Measurements from ENCODE around the gene CTRB2.

DNA sequence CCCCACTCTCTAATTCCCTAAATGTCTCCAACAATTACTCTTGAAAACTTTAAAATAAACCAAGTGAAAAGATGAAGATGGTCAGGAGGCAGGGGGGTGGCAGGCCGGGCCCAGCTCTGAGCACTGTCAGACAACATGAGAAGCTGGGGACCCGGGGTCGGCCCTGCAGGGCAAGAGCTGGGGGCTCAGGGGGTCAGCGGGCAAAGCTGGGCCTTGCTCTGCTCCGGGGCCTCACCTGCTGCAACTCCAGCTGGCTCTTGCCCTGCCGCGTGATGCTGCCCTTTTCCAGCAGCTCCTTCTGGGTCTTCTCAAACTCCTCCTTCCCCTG is 26.6 kb upstream of the CTRB2 start:
- no peak for TF ChIP-seq CTCF (IDR thresholded peaks at IDR 0.05)
- no peak for TF ChIP-seq EP300 (IDR thresholded peaks at IDR 0.05)
- no peak for TF ChIP-seq POLR2A (IDR thresholded peaks at IDR 0.05)
- no peak for TF ChIP-seq POLR2AphosphoS5 (IDR thresholded peaks at IDR 0.05)

Data from suprapubic skin (tissue), 4 donors.